HEK293 (cell line): Measurements from ENCODE around the gene ANXA4.
"Not testable (repeated sequence)": the region's sequence is repeated elsewhere in the genome, so short reads cannot be mapped to it uniquely, and the experiment has no call there.

Source experiments
- CTCF ChIA-PET: fragments of 350-600 bp; formaldehyde crosslinking; extraction: SDS; loops from one replicate; lab custom pipeline; 2021; ENCODE audit warnings: antibody characterized with exemption; lab: Yijun Ruan, JAX
- POLR2A ChIA-PET: fragments of 300-600 bp; formaldehyde crosslinking; extraction: SDS; loops from one replicate; lab custom pipeline; 2020; ENCODE audit warnings: antibody characterized with exemption, inconsistent platforms; lab: Yijun Ruan, JAX
- H3K27ac ChIP-seq: fragments of 200-500 bp; sonication (Bioruptor generic); 2 replicates; pipeline ENCODE4 v1.5.1; 2014; ENCODE audit warnings: low read depth, low read length, control low read depth, inconsistent platforms; ENCODE audit errors: extremely low read depth
- H3K36me3 ChIP-seq, 2 experiments: fragments of 200-500 bp in 1 of 2; sonication (Bioruptor generic) in 1 of 2; 1 replicate in 1 of 2; 2 replicates in 1 of 2; pipeline ENCODE4 v1.5.1; 2014 to 2017; ENCODE audit warnings: inconsistent platforms in 2 of 2, low read length in 2 of 2; ENCODE audit not compliant: control insufficient read depth in 2 of 2, insufficient read depth in 1 of 2
- H3K4me1 ChIP-seq: fragments of 200-500 bp; sonication (Bioruptor generic); 2 replicates; pipeline ENCODE4 v1.5.1; 2014; ENCODE audit warnings: mild to moderate bottlenecking, low read length, inconsistent platforms; ENCODE audit not compliant: control insufficient read depth, insufficient read depth
- H3K4me3 ChIP-seq: 2 replicates; pipeline ENCODE4 v1.5.1; 2011; ENCODE audit warnings: low read depth, mild to moderate bottlenecking, control low read depth, low read length, moderate library complexity
- H3K9me3 ChIP-seq: fragments of 200-500 bp; sonication (Bioruptor generic); 2 replicates; pipeline ENCODE4 v1.5.1; 2014; ENCODE audit warnings: low read depth, low read length, inconsistent platforms; ENCODE audit not compliant: control insufficient read depth, insufficient read depth
- INSM2 ChIP-seq: fragments of 450-650 bp; formaldehyde crosslinking; IDR thresholded peaks from 2 replicates; pipeline ENCODE4 v1.5.1; 2016; ENCODE audit warnings: missing biosample characterization, missing genetic modification characterization
- MEIS1 ChIP-seq: sonication (generic); formaldehyde crosslinking; IDR thresholded peaks from 2 replicates; pipeline ENCODE4 v1.8.1; 2022; ENCODE audit warnings: missing genetic modification reagents, mild to moderate bottlenecking, borderline replicate concordance
- PRDM1 ChIP-seq: fragments of 450-650 bp; formaldehyde crosslinking; IDR thresholded peaks from 2 replicates; pipeline ENCODE4; 2016; ENCODE audit warnings: missing biosample characterization, missing genetic modification characterization
- SP2 ChIP-seq: fragments of 450-650 bp; formaldehyde crosslinking; IDR thresholded peaks from 2 replicates; pipeline ENCODE4 v1.5.1; 2016; ENCODE audit warnings: missing biosample characterization, missing genetic modification characterization
- YY1 ChIP-seq: fragments of 450-650 bp; formaldehyde crosslinking; IDR thresholded peaks from 2 replicates; pipeline ENCODE4 v1.5.1; 2018; ENCODE audit warnings: missing biosample characterization, missing genetic modification characterization
- ZBTB17 ChIP-seq: fragments of 450-650 bp; formaldehyde crosslinking; IDR thresholded peaks from 2 replicates; pipeline ENCODE4 v1.5.1; 2016; ENCODE audit warnings: missing biosample characterization, missing genetic modification characterization
- ZBTB21 ChIP-seq: fragments of 450-650 bp; formaldehyde crosslinking; IDR thresholded peaks from 2 replicates; pipeline ENCODE4 v1.5.1; 2017; ENCODE audit warnings: missing biosample characterization, missing genetic modification characterization
- ZIC2 ChIP-seq: fragments of 450-650 bp; formaldehyde crosslinking; IDR thresholded peaks from 2 replicates; pipeline ENCODE4 v1.5.1; 2016; ENCODE audit warnings: missing biosample characterization, missing genetic modification characterization
- ZNF112 ChIP-seq: fragments of 450-650 bp; formaldehyde crosslinking; IDR thresholded peaks from 2 replicates; pipeline ENCODE4 v1.5.0; 2017; ENCODE audit warnings: missing biosample characterization, missing genetic modification characterization
- ZNF132 ChIP-seq: fragments of 450-650 bp; formaldehyde crosslinking; IDR thresholded peaks from 2 replicates; pipeline ENCODE4 v1.5.1; 2017; ENCODE audit warnings: missing biosample characterization, missing genetic modification characterization, borderline replicate concordance
- ZNF138 ChIP-seq: fragments of 450-650 bp; formaldehyde crosslinking; IDR thresholded peaks from 2 replicates; pipeline ENCODE4 v1.5.1; 2016; ENCODE audit warnings: missing biosample characterization, missing genetic modification characterization, borderline replicate concordance
- ZNF157 ChIP-seq: fragments of 450-650 bp; formaldehyde crosslinking; IDR thresholded peaks from 2 replicates; pipeline ENCODE4 v1.5.1; 2016; ENCODE audit warnings: missing biosample characterization, missing genetic modification characterization
- ZNF184 ChIP-seq: fragments of 450-650 bp; IDR thresholded peaks from 2 replicates; pipeline ENCODE4 v1.5.1; 2018; ENCODE audit warnings: missing biosample characterization, mild to moderate bottlenecking, missing genetic modification characterization
- ZNF223 ChIP-seq: fragments of 450-650 bp; formaldehyde crosslinking; IDR thresholded peaks from 2 replicates; pipeline ENCODE4 v1.5.1; 2016; ENCODE audit warnings: missing biosample characterization, missing genetic modification characterization
- ZNF24 ChIP-seq: fragments of 450-650 bp; formaldehyde crosslinking; IDR thresholded peaks from 2 replicates; pipeline ENCODE4 v1.5.1; 2016; ENCODE audit warnings: missing biosample characterization, missing genetic modification characterization
- ZNF280D ChIP-seq: fragments of 450-650 bp; formaldehyde crosslinking; IDR thresholded peaks from 2 replicates; pipeline ENCODE4 v1.5.1; 2016; ENCODE audit warnings: missing biosample characterization, missing genetic modification characterization
- ZNF292 ChIP-seq: fragments of 450-650 bp; formaldehyde crosslinking; IDR thresholded peaks from 2 replicates; pipeline ENCODE4 v1.5.1; 2016; ENCODE audit warnings: low read depth, missing biosample characterization, missing genetic modification characterization, borderline replicate concordance
- ZNF473 ChIP-seq: fragments of 450-650 bp; formaldehyde crosslinking; IDR thresholded peaks from 2 replicates; pipeline ENCODE4 v1.5.1; 2017; ENCODE audit warnings: missing biosample characterization, missing genetic modification characterization
- ZNF488 ChIP-seq: fragments of 450-650 bp; formaldehyde crosslinking; IDR thresholded peaks from 2 replicates; pipeline ENCODE4 v1.5.1; 2016; ENCODE audit warnings: missing biosample characterization, missing genetic modification characterization
- ZNF510 ChIP-seq: fragments of 450-650 bp; formaldehyde crosslinking; IDR thresholded peaks from 2 replicates; pipeline ENCODE4 v1.5.1; 2018; ENCODE audit warnings: mild to moderate bottlenecking, missing genetic modification characterization, missing biosample characterization; ENCODE audit not compliant: insufficient replicate concordance
- ZNF513 ChIP-seq: fragments of 450-650 bp; IDR thresholded peaks from 2 replicates; pipeline ENCODE4 v1.5.1; 2018; ENCODE audit warnings: missing biosample characterization, missing genetic modification characterization
- ZNF654 ChIP-seq: fragments of 450-650 bp; formaldehyde crosslinking; IDR thresholded peaks from 2 replicates; pipeline ENCODE4 v1.5.1; 2016; ENCODE audit warnings: low read depth, missing biosample characterization, missing genetic modification characterization
- ZNF777 ChIP-seq: fragments of 450-650 bp; formaldehyde crosslinking; IDR thresholded peaks from 2 replicates; pipeline ENCODE4 v1.5.1; 2017; ENCODE audit warnings: missing biosample characterization, missing genetic modification characterization, borderline replicate concordance
- ZNF792 ChIP-seq: fragments of 450-650 bp; formaldehyde crosslinking; IDR thresholded peaks from 2 replicates; pipeline ENCODE4 v1.5.1; 2016; ENCODE audit warnings: missing biosample characterization, missing genetic modification characterization
- ZSCAN16 ChIP-seq: fragments of 450-650 bp; formaldehyde crosslinking; IDR thresholded peaks from 2 replicates; pipeline ENCODE4 v1.5.1; 2016; ENCODE audit warnings: missing biosample characterization, missing genetic modification characterization

ANXA4 gene

GRCh38 chr2:69714024-69714423 is 27.9 kb upstream of the ANXA4 start:
- TF ChIP-seq ZNF292 (tag by site-specific recombination) (no peak), ZSCAN16 (tag by site-specific recombination) (no peak), SP2 (tag by site-specific recombination) (no peak), ZNF488 (tag by site-specific recombination) (no peak), ZNF132 (tag by site-specific recombination) (no peak), ZNF184 (tag by site-specific recombination) (no peak), ZNF777 (tag by site-specific recombination) (no peak), ZNF473 (tag by site-specific recombination) (no peak)
- no peaks in the 10 kb centered on the region for H3K9me3 ChIP-seq
- no peak overlapping the region for H3K4me3 ChIP-seq
- ChIA-PET CTCF (interaction anchor here (1.0 to 3.9 kb wide), 12 partner anchors 10 to 1251 kb away, joined by 3 to 25 read pairs (median 4); no protein-coding TSS in a partner anchor), POLR2A (no interaction called here)
- H3K4me1 ChIP-seq = no peaks in the 10 kb centered on the region
- no peak overlapping the region for H3K27ac ChIP-seq
- H3K36me3 ChIP-seq = no peaks in the 10 kb centered on the region

GRCh38 chr2:69714539-69715220 is 27.3 kb upstream of the ANXA4 start:
- POLR2A ChIA-PET, H3K9me3 ChIP-seq, H3K4me1 ChIP-seq, H3K4me3 ChIP-seq, H3K36me3 ChIP-seq, H3K27ac ChIP-seq: not testable (repeated sequence)
- peak; percentile 31; the same call in 1 of the 2 replicates for TF ChIP-seq ZBTB17 (tag by site-specific recombination)
- peak; percentile 76 for TF ChIP-seq ZNF654
- CTCF ChIA-PET = interaction anchor here (0.6 to 3.9 kb wide), 17 partner anchors 9 to 1251 kb away, joined by 3 to 25 read pairs (median 3); no protein-coding TSS in a partner anchor

GRCh38 chr2:69715964-69716363 is 26.0 kb upstream of the ANXA4 start:
- H3K4me1 ChIP-seq = no peaks in the 10 kb centered on the region
- no peak overlapping the region for H3K27ac ChIP-seq
- H3K36me3 ChIP-seq = no peaks in the 10 kb centered on the region
- ChIA-PET POLR2A (no interaction called here), CTCF (interaction anchor here (0.6 to 3.9 kb wide), 10 partner anchors 8 to 177 kb away, joined by 3 to 25 read pairs (median 4); partner anchors contain the start of gene SNRNP27)
- no peak overlapping the region for H3K4me3 ChIP-seq
- H3K9me3 ChIP-seq = no peaks in the 10 kb centered on the region
- TF ChIP-seq PRDM1 (tag by site-specific recombination) (no peak), INSM2 (tag by site-specific recombination) (no peak), ZNF138 (tag by site-specific recombination) (no peak), ZNF513 (no peak), ZNF157 (no peak), ZNF510 (tag by site-specific recombination) (no peak), ZNF223 (tag by site-specific recombination) (no peak), ZNF792 (no peak), ZNF280D (no peak), ZNF777 (tag by site-specific recombination) (no peak), ZNF24 (tag by site-specific recombination) (no peak), ZBTB21 (tag by site-specific recombination) (no peak), ZNF112 (tag by site-specific recombination) (no peak), MEIS1 (no peak), YY1 (tag by site-specific recombination) (no peak), ZIC2 (no peak)
